Measurements from ENCODE around the gene FLACC1. TPM values are rescaled to one million over a fixed set of nuclear protein-coding genes. Genes with fewer than 3 reads are reported as not detected.

FLACC1 gene
- total RNA-seq, 1 experiment from 2014 or later: 0.26 TPM

GRCh38 chr2:201401815-201402214 is 44.7 kb upstream of the FLACC1 start:
- H3K9ac ChIP-seq (ENCODE audit: low read length): no peak overlapping the region
- intact Hi-C loops (cut with micrococcal nuclease): no loop called here

GRCh38 chr2:201396595-201396994 is 39.5 kb upstream of the FLACC1 start:
- Histone ChIP-seq H3K9me3 (ENCODE audit: low read length) (no peaks in the 10 kb centered on the region), H4K20me1 (ENCODE audit: low read length) (no peaks in the 10 kb centered on the region), H3K4me3 (ENCODE audit: low read length) (no peak overlapping the region), H3K4me2 (ENCODE audit: low read length) (no peak overlapping the region), H3K4me1 (ENCODE audit: insufficient read depth, low read length) (no peaks in the 10 kb centered on the region), H3F3A (ENCODE audit: low read length, unreplicated experiment) (no peaks in the 10 kb centered on the region), H3K27me3 (ENCODE audit: low read length) (no peaks in the 10 kb centered on the region), H3K36me3 (ENCODE audit: low read depth, low read length) (peaks cover 18% of the 10 kb centered on the region; the same call in 1 of the 2 replicates), H3K9ac (ENCODE audit: low read length) (no peak overlapping the region), H3K79me2 (ENCODE audit: low read length) (no peaks in the 10 kb centered on the region), H2AFZ (ENCODE audit: low read length) (no peak overlapping the region), H3K9me2 (replicated peaks; ENCODE audit: low read length) (no peaks in the 10 kb centered on the region), H3K27ac (ENCODE audit: low read length) (no peak overlapping the region)
- BruUV-seq (replicated peaks): no TSS peak
- CTCF ChIA-PET: no interaction called here
- DNase-seq (peak; percentile 51), ATAC-seq (peak; percentile 76)
- intact Hi-C loops (cut with micrococcal nuclease): no loop called here
- TF ChIP-seq EZH2 (IDR thresholded peaks at IDR 0.05; ENCODE audit: low read length, unreplicated experiment) (no peak), CTCF (conservative IDR thresholded peaks at IDR 0.05; ENCODE audit: low read depth, low read length) (no peak), EZH2phosphoT487 (IDR thresholded peaks at IDR 0.05; ENCODE audit: borderline replicate concordance, low read length) (no peak)
- POLR2A ChIA-PET (ENCODE audit: unreplicated experiment): no interaction called here

More at GRCh38 chr2:201401815-201402214, 44.7 kb upstream of the FLACC1 start:
- TF ChIP-seq CTCF (conservative IDR thresholded peaks at IDR 0.05; ENCODE audit: low read depth, low read length) (no peak), EZH2 (IDR thresholded peaks at IDR 0.05; ENCODE audit: low read length, unreplicated experiment) (no peak), EZH2phosphoT487 (IDR thresholded peaks at IDR 0.05; ENCODE audit: borderline replicate concordance, low read length) (no peak)
- DNase-seq (no peak), ATAC-seq (no peak)
- H3K4me3 ChIP-seq (ENCODE audit: low read length): no peak overlapping the region
- no peak overlapping the region for H3K27ac ChIP-seq (ENCODE audit: low read length)
- H3K4me2 ChIP-seq (ENCODE audit: low read length): no peak overlapping the region
- no peaks in the 10 kb centered on the region for H3K27me3 ChIP-seq (ENCODE audit: low read length)
- CTCF ChIA-PET: no interaction called here
- H4K20me1 ChIP-seq (ENCODE audit: low read length): no peaks in the 10 kb centered on the region
- POLR2A ChIA-PET (ENCODE audit: unreplicated experiment): no interaction called here
- no peaks in the 10 kb centered on the region for H3F3A ChIP-seq (ENCODE audit: low read length, unreplicated experiment)
- peaks cover 10% of the 10 kb centered on the region; the same call in 1 of the 2 replicates for H3K36me3 ChIP-seq (ENCODE audit: low read depth, low read length)
- no peaks in the 10 kb centered on the region for H3K9me2 ChIP-seq (replicated peaks; ENCODE audit: low read length)
- no peaks in the 10 kb centered on the region for H3K79me2 ChIP-seq (ENCODE audit: low read length)
- peaks cover 8% of the 10 kb centered on the region for H3K4me1 ChIP-seq (ENCODE audit: insufficient read depth, low read length)
- H2AFZ ChIP-seq (ENCODE audit: low read length): no peak overlapping the region
- no peaks in the 10 kb centered on the region for H3K9me3 ChIP-seq (ENCODE audit: low read length)
- BruUV-seq (replicated peaks): no TSS peak

- Histone ChIP-seq H3K4me3 (ENCODE audit: low read length) (no peak overlapping the region), H3K27me3 (ENCODE audit: low read length) (no peaks in the 10 kb centered on the region), H3F3A (ENCODE audit: low read length, unreplicated experiment) (no peaks in the 10 kb centered on the region), H3K4me2 (ENCODE audit: low read length) (no peak overlapping the region), H3K79me2 (ENCODE audit: low read length) (no peaks in the 10 kb centered on the region), H3K27ac (ENCODE audit: low read length) (no peak overlapping the region), H3K9me3 (ENCODE audit: low read length) (no peaks in the 10 kb centered on the region), H3K9ac (ENCODE audit: low read length) (no peak overlapping the region), H4K20me1 (ENCODE audit: low read length) (no peaks in the 10 kb centered on the region), H2AFZ (ENCODE audit: low read length) (no peak overlapping the region), H3K36me3 (ENCODE audit: low read depth, low read length) (peaks cover 32% of the 10 kb centered on the region), H3K9me2 (replicated peaks; ENCODE audit: low read length) (no peaks in the 10 kb centered on the region), H3K4me1 (ENCODE audit: insufficient read depth, low read length) (no peaks in the 10 kb centered on the region)
- BruUV-seq (replicated peaks): no TSS peak
- ChIA-PET POLR2A (ENCODE audit: unreplicated experiment) (no interaction called here), CTCF (no interaction called here)
- TF ChIP-seq EZH2 (IDR thresholded peaks at IDR 0.05; ENCODE audit: low read length, unreplicated experiment): no peak
- ATAC-seq: peak; percentile 60
- intact Hi-C loops (cut with micrococcal nuclease): no loop called here
- DNase-seq: peak; percentile 8
These were observed 26.0 kb upstream of the FLACC1 start for GRCh38 chr2:201383136-201383535.
